ENCODE measurements around the gene LAD1. TPM values are rescaled to one million over a fixed set of nuclear protein-coding genes. Genes with fewer than 3 reads are reported as not detected.

Gene LAD1
- total RNA-seq, result 328 TPM

GRCh38 chr1:201399018-201399351 lies at the start of gene LAD1:
TSS of gene LAD1 (minus strand) at chr1:201399324. CDS start at chr1:201399306, 18 bp downstream.
- ATAC-seq, result no peak

- ATAC-seq, result peak; percentile 92
These were observed 49.1 kb upstream of the LAD1 start for GRCh38 chr1:201447903-201448871.

GRCh38 chr1:201445310-201445709 lies 46.2 kb upstream of the LAD1 start:
- ATAC-seq, result no peak

- no peak for ATAC-seq
These were observed 45.7 kb upstream of the LAD1 start for GRCh38 chr1:201444792-201445191.

- no peak for ATAC-seq
These were observed 44.6 kb upstream of the LAD1 start for GRCh38 chr1:201443747-201444146.

GRCh38 chr1:201436969-201437368 lies 37.8 kb upstream of the LAD1 start:
- no peak for ATAC-seq

- ATAC-seq, result peak; percentile 31
These were observed 37.3 kb upstream of the LAD1 start for GRCh38 chr1:201436393-201436792.

GRCh38 chr1:201434266-201434665 lies 35.1 kb upstream of the LAD1 start:
- no peak for ATAC-seq

GRCh38 chr1:201433609-201434008 lies 34.5 kb upstream of the LAD1 start:
- ATAC-seq, result no peak

- ATAC-seq, result no peak
These were observed 31.7 kb upstream of the LAD1 start for GRCh38 chr1:201430776-201431175.

- no peak for ATAC-seq
These were observed 30.8 kb upstream of the LAD1 start for GRCh38 chr1:201429736-201430501.

GRCh38 chr1:201427963-201428362 lies 28.8 kb upstream of the LAD1 start:
- peak; percentile 56 for ATAC-seq

- no peak for ATAC-seq
These were observed 27.6 kb upstream of the LAD1 start for GRCh38 chr1:201426479-201427310.

GRCh38 chr1:201424146-201424545 lies 25.0 kb upstream of the LAD1 start:
- no peak for ATAC-seq

GRCh38 chr1:201423655-201424054 lies 24.5 kb upstream of the LAD1 start:
- ATAC-seq, result no peak

GRCh38 chr1:201422436-201423030 lies 23.4 kb upstream of the LAD1 start:
- no peak for ATAC-seq

- ATAC-seq, result no peak
These were observed 22.9 kb upstream of the LAD1 start for GRCh38 chr1:201422026-201422425.

- ATAC-seq, result no peak
These were observed 21.9 kb upstream of the LAD1 start for GRCh38 chr1:201421041-201421440.

GRCh38 chr1:201420608-201421002 lies 21.5 kb upstream of the LAD1 start:
- no peak for ATAC-seq

- no peak for ATAC-seq
These were observed 20.9 kb upstream of the LAD1 start for GRCh38 chr1:201419746-201420607.

GRCh38 chr1:201419256-201419655 lies 20.1 kb upstream of the LAD1 start:
- no peak for ATAC-seq
